ENCODE measurements around the gene ACADS. TPM values are rescaled to one million over a fixed set of nuclear protein-coding genes. Genes with fewer than 3 reads are reported as not detected.

Gene ACADS
- total RNA-seq, 4 donors from 2014 or later, result 11.3 to 30.9 (median 19.6) TPM

DNA sequence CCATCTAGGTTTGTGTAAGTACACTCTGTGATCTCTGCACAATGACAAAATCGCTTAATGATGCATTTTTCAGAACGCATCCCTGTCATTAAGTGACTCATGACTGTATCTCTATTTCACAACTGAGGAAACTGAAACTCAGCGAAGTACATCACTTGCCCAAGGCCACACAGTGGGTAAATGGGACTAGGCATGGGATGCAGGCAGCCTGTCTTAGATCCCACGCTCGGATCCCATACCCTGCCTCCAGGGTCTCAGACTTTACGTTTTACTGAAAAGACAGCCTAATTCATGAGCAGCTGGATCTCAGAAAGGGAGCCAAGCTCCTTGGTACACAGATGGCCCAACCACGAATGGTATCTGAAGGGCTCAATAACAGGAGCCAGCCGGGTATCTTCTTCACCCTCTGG, 41.1 kb upstream of the ACADS start:
- TF ChIP-seq, protein P1, sequence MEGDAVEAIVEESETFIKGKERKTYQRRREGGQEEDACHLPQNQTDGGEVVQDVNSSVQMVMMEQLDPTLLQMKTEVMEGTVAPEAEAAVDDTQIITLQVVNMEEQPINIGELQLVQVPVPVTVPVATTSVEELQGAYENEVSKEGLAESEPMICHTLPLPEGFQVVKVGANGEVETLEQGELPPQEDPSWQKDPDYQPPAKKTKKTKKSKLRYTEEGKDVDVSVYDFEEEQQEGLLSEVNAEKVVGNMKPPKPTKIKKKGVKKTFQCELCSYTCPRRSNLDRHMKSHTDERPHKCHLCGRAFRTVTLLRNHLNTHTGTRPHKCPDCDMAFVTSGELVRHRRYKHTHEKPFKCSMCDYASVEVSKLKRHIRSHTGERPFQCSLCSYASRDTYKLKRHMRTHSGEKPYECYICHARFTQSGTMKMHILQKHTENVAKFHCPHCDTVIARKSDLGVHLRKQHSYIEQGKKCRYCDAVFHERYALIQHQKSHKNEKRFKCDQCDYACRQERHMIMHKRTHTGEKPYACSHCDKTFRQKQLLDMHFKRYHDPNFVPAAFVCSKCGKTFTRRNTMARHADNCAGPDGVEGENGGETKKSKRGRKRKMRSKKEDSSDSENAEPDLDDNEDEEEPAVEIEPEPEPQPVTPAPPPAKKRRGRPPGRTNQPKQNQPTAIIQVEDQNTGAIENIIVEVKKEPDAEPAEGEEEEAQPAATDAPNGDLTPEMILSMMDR (IDR thresholded peaks at IDR 0.05), result no peak
- no peak for TF ChIP-seq POLR2A (IDR thresholded peaks at IDR 0.05)
- Histone ChIP-seq H3K27ac (no peak overlapping the region), H3K36me3 (no peaks in the 10 kb centered on the region), H3K9me3 (no peaks in the 10 kb centered on the region), H3K27me3 (no peaks in the 10 kb centered on the region), H3K4me3 (no peak overlapping the region), H3K4me1 (peaks cover 17 to 29% (median 18%) of the 10 kb centered on the region in 3 donors)
- intact Hi-C loops (cut with DNase I), result no loop called here
- DNase-seq, result no peak
- 32 to 51% methylated on average over 5 to 8 of the region's 8 CpGs for WGBS, 2 donors

DNA sequence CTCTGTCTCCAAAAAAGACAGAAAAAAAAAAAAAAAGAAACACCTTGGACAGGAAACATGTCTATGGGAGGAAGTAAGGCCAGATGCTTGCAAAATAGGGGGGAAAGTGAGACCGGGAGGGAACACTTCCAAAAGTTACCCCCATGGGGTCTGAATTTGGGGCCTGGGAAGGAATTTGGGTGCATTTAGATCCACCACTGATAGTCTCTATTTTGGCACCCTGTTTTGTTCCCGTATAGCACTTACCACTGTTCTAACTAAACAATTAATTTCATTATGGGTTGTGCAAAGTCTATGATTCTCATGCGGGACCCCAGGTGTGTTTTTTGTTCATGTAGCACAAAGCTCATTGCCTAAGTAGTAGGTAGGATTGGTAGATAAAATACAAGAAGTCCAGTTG, 40.1 kb upstream of the ACADS start:
- H3K36me3 ChIP-seq, result no peaks in the 10 kb centered on the region
- H3K27ac ChIP-seq, result peak overlapping the region in 2 of 4 donors; percentile 95 to 98
- H3K27me3 ChIP-seq, result no peaks in the 10 kb centered on the region
- no peak for DNase-seq
- TF ChIP-seq, protein P1 (IDR thresholded peaks at IDR 0.05), result no peak
- no peak for TF ChIP-seq POLR2A (IDR thresholded peaks at IDR 0.05)
- peaks cover 19 to 39% (median 22%) of the 10 kb centered on the region in 3 donors for H3K4me1 ChIP-seq
- no peaks in the 10 kb centered on the region for H3K9me3 ChIP-seq
- 53 to 62% methylated on average over 3 of the region's 3 CpGs for WGBS, 2 donors
- intact Hi-C loops (cut with DNase I), result no loop called here
- H3K4me3 ChIP-seq, result no peak overlapping the region

DNA sequence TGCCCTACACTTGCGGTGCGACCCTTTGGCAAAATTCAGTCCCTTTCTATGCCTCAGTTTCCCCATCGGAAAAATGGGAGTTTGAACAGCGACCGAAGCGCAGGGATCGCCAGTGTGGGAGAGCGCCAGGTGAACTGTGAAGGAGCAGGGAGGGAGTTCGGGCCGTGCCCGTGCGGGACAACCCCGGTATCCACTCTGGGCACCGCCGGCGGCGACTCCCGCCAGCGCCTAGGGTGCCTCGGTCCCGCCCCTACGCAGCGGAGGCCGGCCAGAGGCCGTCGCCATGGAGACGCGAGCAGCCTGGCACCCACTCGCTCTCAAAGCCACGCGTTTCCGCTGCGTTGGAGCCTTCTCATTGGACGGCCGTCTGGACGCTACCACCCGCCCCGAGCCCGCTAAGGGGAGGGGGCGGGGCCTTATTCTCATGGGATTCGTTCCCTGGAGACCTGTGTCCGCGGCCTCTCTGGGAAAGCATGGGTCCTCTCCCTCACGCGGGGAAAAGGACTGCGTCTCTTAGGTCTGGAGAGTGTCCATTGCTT, 39.4 kb upstream of the ACADS start:
- DNase-seq, result peak; percentile 93
- TF ChIP-seq, protein P1 (IDR thresholded peaks at IDR 0.05), result no peak
- TF ChIP-seq POLR2A (IDR thresholded peaks at IDR 0.05), result peak in 1 of 4 donors; percentile 38
- Histone ChIP-seq H3K27me3 (no peaks in the 10 kb centered on the region), H3K4me3 (peak overlapping the region; percentile 86 to 91 (median 88)), H3K27ac (peak overlapping the region; percentile 86 to 98 (median 94)), H3K36me3 (no peaks in the 10 kb centered on the region), H3K4me1 (peaks cover 19 to 46% (median 22%) of the 10 kb centered on the region in 3 donors), H3K9me3 (no peaks in the 10 kb centered on the region)
- intact Hi-C loops (cut with DNase I), result no loop called here
- 0% methylated on average over 3 to 15 of the region's 46 CpGs for WGBS, 2 donors

DNA sequence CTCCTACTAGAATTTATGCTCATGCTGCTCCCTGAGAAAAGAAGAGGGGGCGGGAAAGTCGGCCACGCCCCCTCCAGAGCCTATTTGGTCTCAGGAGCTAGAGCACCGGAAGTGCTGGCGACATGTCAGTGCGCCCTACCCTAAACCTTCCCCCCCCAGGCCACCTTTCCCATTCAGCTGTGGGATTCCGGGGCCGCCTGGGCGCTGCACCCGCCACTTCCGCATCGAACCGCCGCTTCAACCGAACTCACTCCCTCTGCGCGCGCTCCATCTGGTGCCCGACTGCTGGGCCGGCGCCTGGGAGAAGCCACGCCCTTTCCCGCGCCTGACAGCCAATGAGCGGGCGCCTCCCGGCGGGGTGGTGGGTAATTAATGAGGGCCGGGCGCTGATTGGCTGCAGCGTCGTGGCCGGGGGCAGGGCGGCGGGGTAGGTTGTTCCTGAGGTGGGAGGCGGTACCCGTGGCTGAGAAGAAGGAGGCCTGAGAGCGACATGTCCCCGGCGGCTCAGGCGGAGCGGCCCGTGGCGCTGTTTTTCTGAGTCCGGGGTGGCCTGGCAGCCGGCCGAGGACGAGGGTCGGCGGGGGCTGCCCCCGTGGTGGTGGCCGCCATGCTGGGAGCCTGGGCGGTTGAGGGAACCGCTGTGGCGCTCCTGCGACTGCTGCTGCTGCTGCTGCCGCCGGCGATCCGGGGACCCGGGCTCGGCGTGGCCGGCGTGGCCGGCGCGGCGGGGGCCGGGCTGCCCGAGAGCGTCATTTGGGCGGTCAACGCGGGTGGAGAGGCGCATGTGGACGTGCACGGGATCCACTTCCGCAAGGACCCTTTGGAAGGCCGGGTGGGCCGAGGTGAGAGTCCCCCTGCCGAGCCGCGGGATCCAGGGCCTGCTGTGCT, 38.7 kb upstream of the ACADS start, which contains the start of gene MLEC:
MLEC (plus strand) TSS at position 460 of the 888 bp plus-strand sequence; CDS start at position 608, 148 bp downstream.
- H3K36me3 ChIP-seq, result no peaks in the 10 kb centered on the region
- H3K4me1 ChIP-seq, result peaks cover 19 to 53% (median 22%) of the 10 kb centered on the region in 3 donors
- H3K27ac ChIP-seq, result peak within 1 kb of the TSS; percentile 86 to 98 (median 94)
- 0% methylated on average over 25 to 31 of the region's 84 CpGs for whole genome bisulfite sequencing, 2 donors
- peak in 3 of 4 donors; percentile 57 to 86 (median 66) for TF ChIP-seq POLR2A (IDR thresholded peaks at IDR 0.05)
- TF ChIP-seq, protein P1 (IDR thresholded peaks at IDR 0.05), result peak in 3 of 6 experiments; percentile 18 to 43 (median 23)
- peak; percentile 94 for DNase-seq
- peak within 1 kb of the TSS; percentile 86 to 91 (median 88) for H3K4me3 ChIP-seq
- no peaks in the 10 kb centered on the region for H3K9me3 ChIP-seq
- H3K27me3 ChIP-seq, result no peaks in the 10 kb centered on the region
- intact Hi-C loops (cut with DNase I), result no loop called here
